Measurements from ENCODE around the gene KLLN. TPM values are rescaled to one million over a fixed set of nuclear protein-coding genes. Genes with fewer than 3 reads are reported as not detected.
A peak's percentile ranks its signal among the peaks of the same experiment; 100 is the strongest.
"Not testable (repeated sequence)": the region's sequence is repeated elsewhere in the genome, so short reads cannot be mapped to it uniquely, and the experiment has no call there.

Gene KLLN
- total and polyA plus RNA-seq, 12 donors, result 0.24 to 1.5 (median 0.82) TPM

- WGBS, 4 donors, result 0 to 1% (median 0%) methylated on average over 16 of the region's 16 CpGs
- Histone ChIP-seq H3K9me3 (replicated peaks in 1 of 3) (no peaks in the 10 kb centered on the region), H3K36me3 (replicated peaks in 1 of 2) (no peaks in the 10 kb centered on the region), H3K27ac (peak overlapping the region; percentile 75 to 97 (median 94)), H3K4me3 (peak overlapping the region; percentile 52 to 90 (median 77)), H3K27me3 (no peaks in the 10 kb centered on the region), H3K4me1 (replicated peaks in 1 of 2) (peaks cover 0 to 38% of the 10 kb centered on the region in 2 donors)
- intact Hi-C loops (cut with DNase I), result loop anchor here (5.0 to 10.0 kb wide), 3 partner anchors 250 to 523 kb away; no protein-coding TSS in a partner anchor
- no peak for TF ChIP-seq POLR2A (IDR thresholded peaks at IDR 0.05)
- TF ChIP-seq CTCF (IDR thresholded peaks at IDR 0.05), result no peak
- DNase-seq, result no peak
Observed at GRCh38 chr10:87864496-87865059, 1.2 kb upstream of the KLLN start.

DNA sequence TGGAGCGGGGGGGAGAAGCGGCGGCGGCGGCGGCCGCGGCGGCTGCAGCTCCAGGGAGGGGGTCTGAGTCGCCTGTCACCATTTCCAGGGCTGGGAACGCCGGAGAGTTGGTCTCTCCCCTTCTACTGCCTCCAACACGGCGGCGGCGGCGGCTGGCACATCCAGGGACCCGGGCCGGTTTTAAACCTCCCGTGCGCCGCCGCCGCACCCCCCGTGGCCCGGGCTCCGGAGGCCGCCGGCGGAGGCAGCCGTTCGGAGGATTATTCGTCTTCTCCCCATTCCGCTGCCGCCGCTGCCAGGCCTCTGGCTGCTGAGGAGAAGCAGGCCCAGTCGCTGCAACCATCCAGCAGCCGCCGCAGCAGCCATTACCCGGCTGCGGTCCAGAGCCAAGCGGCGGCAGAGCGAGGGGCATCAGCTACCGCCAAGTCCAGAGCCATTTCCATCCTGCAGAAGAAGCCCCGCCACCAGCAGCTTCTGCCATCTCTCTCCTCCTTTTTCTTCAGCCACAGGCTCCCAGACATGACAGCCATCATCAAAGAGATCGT is 690 bp upstream of the KLLN start:
- peak overlapping the region; percentile 75 to 97 (median 94) for H3K27ac ChIP-seq
- H3K9me3 ChIP-seq (replicated peaks in 1 of 3); H3K27me3 ChIP-seq; H3K36me3 ChIP-seq (replicated peaks in 1 of 2): not testable (repeated sequence)
- peaks cover 0 to 32% of the 10 kb centered on the region in 2 donors for H3K4me1 ChIP-seq (replicated peaks in 1 of 2)
- H3K4me3 ChIP-seq, result peak overlapping the region; percentile 67 to 90 (median 88)
- 0% methylated on average over 8 to 47 of the region's 47 CpGs for WGBS, 4 donors
- peak in 5 of 7 donors; percentile 34 to 62 (median 44) for DNase-seq
- intact Hi-C loops (cut with DNase I), result loop anchor here (5.0 to 10.0 kb wide), 3 partner anchors 251 to 523 kb away; no protein-coding TSS in a partner anchor

DNA sequence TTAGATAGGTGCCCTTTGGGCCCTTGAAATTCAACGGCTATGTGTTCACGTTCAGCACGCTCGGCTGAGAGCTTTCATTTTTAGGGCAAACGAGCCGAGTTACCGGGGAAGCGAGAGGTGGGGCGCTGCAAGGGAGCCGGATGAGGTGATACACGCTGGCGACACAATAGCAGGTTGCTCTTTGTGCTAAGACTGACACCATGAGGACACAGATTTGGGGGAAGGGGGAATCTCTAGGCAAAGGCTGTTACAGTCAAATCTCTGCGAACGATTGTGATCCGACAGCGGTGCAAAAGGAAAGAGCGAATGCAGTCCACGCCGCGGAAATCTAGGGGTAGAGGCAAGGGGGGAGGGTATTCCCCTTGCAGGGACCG is 667 bp downstream of the KLLN start:
- no peak for DNase-seq
- H3K4me1 ChIP-seq (replicated peaks in 1 of 2), result peaks cover 0 to 19% of the 10 kb centered on the region in 2 donors
- no peaks in the 10 kb centered on the region for H3K27me3 ChIP-seq
- intact Hi-C loops (cut with DNase I), result loop anchor here (5.0 to 10.0 kb wide), 3 partner anchors 252 to 525 kb away; no protein-coding TSS in a partner anchor
- H3K36me3 ChIP-seq (replicated peaks in 1 of 2), result no peaks in the 10 kb centered on the region
- H3K27ac ChIP-seq, result peak overlapping the region; percentile 75 to 97 (median 94)
- peak overlapping the region; percentile 56 to 90 (median 78) for H3K4me3 ChIP-seq
- no peaks in the 10 kb centered on the region for H3K9me3 ChIP-seq (replicated peaks in 1 of 3)
- WGBS, 4 donors, result 0 to 2% (median 0%) methylated on average over 9 to 21 of the region's 21 CpGs
- TF ChIP-seq POLR2A (IDR thresholded peaks at IDR 0.05) (no peak), CTCF (IDR thresholded peaks at IDR 0.05) (no peak)

GRCh38 chr10:87861953-87862678 is 1.2 kb downstream of the KLLN start:
- DNase-seq, result peak; percentile 96 to 99 (median 97)
- intact Hi-C loops (cut with DNase I), result loop anchor here (5.0 to 10.0 kb wide), 3 partner anchors 253 to 525 kb away; no protein-coding TSS in a partner anchor
- Histone ChIP-seq H3K4me1 (replicated peaks in 1 of 2) (peaks cover 0 to 15% of the 10 kb centered on the region in 2 donors), H3K27me3 (no peaks in the 10 kb centered on the region), H3K4me3 (peak overlapping the region; percentile 56 to 90 (median 78)), H3K9me3 (replicated peaks in 1 of 3) (no peaks in the 10 kb centered on the region), H3K36me3 (replicated peaks in 1 of 2) (no peaks in the 10 kb centered on the region), H3K27ac (peak overlapping the region; percentile 75 to 97 (median 94))
- TF ChIP-seq POLR2A (IDR thresholded peaks at IDR 0.05), result peak; percentile 77 to 91
- TF ChIP-seq CTCF (IDR thresholded peaks at IDR 0.05), result peak in 2 of 6 experiments; percentile 21 to 33
- 0% methylated on average over 9 to 57 of the region's 57 CpGs for WGBS, 4 donors

Measured in adrenal gland (tissue), 12 donors.